ENCODE data around the gene LRP1. TPM values are rescaled to one million over a fixed set of nuclear protein-coding genes. Genes with fewer than 3 reads are reported as not detected.

LRP1 gene
- total RNA-seq, 1 donor from 2014 or later, result 253 TPM

DNA sequence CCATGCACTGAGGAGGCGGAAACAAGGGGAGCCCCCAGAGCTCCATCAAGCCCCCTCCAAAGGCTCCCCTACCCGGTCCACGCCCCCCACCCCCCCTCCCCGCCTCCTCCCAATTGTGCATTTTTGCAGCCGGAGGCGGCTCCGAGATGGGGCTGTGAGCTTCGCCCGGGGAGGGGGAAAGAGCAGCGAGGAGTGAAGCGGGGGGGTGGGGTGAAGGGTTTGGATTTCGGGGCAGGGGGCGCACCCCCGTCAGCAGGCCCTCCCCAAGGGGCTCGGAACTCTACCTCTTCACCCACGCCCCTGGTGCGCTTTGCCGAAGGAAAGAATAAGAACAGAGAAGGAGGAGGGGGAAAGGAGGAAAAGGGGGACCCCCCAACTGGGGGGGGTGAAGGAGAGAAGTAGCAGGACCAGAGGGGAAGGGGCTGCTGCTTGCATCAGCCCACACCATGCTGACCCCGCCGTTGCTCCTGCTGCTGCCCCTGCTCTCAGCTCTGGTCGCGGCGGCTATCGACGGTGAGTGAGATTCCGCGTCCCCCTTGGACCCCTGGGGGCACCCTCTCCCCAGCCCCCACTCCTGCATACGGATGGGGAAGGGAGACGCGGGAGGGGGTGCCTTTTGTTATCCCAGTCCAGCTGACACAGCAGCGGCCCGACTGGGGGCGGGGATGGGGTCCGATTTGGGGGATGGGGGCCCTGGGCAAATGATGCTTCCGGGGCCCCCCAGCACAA, 400 bp downstream of the LRP1 start:
- DNase-seq (ENCODE audit: low spot score in 2 of 2, unreplicated experiment in 2 of 2), result no peak

DNA sequence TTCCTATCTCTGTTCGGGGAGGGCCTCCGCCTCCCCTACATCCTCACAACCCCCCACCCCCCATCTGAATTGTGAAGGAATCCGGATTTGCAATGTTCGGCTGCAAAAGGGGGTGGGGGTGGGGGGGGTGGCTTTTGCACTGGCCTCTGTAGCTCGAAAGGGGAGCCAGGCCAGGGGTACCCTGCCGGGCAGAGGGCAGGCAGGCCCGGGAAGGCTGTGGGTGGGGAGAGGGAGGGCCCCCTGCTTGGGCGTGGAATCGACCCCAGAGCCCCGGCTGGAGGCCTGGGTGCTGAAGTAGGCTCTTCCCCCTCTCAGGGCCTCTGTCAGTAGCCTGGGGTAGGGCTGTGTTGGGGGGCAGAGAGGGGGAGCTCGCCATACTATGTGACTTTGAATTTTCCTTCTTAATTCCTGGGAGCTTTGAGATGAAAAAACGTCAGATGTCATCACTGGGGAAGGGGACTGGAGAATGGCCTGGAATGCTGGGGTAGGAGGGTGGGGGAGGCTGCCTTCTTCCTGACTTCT, 1.1 kb downstream of the LRP1 start:
- Mint-ChIP-seq H3K4me1 (peaks cover 57% of the 10 kb centered on the region), H3K27me3 (ENCODE audit: low read depth) (no peaks in the 10 kb centered on the region), H3K9me3 (no peaks in the 10 kb centered on the region), H3K36me3 (no peaks in the 10 kb centered on the region), H3K4me3 (peak overlapping the region; percentile 93), H3K27ac (peak overlapping the region; percentile 73)
- DNase-seq (ENCODE audit: low spot score in 2 of 2, unreplicated experiment in 2 of 2), result no peak
- TF ChIP-seq, protein P1, sequence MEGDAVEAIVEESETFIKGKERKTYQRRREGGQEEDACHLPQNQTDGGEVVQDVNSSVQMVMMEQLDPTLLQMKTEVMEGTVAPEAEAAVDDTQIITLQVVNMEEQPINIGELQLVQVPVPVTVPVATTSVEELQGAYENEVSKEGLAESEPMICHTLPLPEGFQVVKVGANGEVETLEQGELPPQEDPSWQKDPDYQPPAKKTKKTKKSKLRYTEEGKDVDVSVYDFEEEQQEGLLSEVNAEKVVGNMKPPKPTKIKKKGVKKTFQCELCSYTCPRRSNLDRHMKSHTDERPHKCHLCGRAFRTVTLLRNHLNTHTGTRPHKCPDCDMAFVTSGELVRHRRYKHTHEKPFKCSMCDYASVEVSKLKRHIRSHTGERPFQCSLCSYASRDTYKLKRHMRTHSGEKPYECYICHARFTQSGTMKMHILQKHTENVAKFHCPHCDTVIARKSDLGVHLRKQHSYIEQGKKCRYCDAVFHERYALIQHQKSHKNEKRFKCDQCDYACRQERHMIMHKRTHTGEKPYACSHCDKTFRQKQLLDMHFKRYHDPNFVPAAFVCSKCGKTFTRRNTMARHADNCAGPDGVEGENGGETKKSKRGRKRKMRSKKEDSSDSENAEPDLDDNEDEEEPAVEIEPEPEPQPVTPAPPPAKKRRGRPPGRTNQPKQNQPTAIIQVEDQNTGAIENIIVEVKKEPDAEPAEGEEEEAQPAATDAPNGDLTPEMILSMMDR (IDR thresholded peaks at IDR 0.05; ENCODE audit: unreplicated experiment), result no peak

More for the DNA sequence above, 400 bp downstream of the LRP1 start:
- TF ChIP-seq, protein P1 (IDR thresholded peaks at IDR 0.05; ENCODE audit: unreplicated experiment), result no peak
- Mint-ChIP-seq H3K36me3 (no peaks in the 10 kb centered on the region), H3K27me3 (ENCODE audit: low read depth) (no peaks in the 10 kb centered on the region), H3K4me3 (peak overlapping the region; percentile 93), H3K4me1 (peaks cover 50% of the 10 kb centered on the region), H3K27ac (peak overlapping the region; percentile 56), H3K9me3 (no peaks in the 10 kb centered on the region)

DNA sequence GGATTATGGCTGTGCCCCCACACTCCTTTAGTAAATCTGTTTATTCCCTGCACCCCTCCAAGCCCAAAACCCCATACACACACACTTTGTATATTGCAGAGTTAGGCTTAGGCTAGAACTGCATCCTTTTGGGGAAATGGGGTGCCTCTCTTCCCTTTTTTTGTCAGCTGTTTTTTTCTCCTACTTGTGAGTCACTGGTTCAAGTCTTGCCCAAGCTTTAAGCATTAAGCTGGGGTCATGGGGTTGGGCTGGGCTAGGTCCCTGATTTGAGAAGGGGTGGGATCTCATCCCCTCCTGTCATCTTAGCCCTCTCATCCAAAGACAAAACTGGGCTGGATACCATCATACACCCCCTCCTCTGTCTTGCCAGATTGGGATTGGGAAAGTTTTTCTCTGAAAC, 1.6 kb downstream of the LRP1 start:
- Mint-ChIP-seq H3K27me3 (ENCODE audit: low read depth) (no peaks in the 10 kb centered on the region), H3K36me3 (no peaks in the 10 kb centered on the region), H3K4me3 (peak overlapping the region; percentile 93), H3K4me1 (peaks cover 62% of the 10 kb centered on the region), H3K9me3 (no peaks in the 10 kb centered on the region), H3K27ac (peak overlapping the region; percentile 73)
- TF ChIP-seq, protein P1 (IDR thresholded peaks at IDR 0.05; ENCODE audit: unreplicated experiment), result no peak
- no peak for DNase-seq (ENCODE audit: low spot score in 2 of 2, unreplicated experiment in 2 of 2)

DNA sequence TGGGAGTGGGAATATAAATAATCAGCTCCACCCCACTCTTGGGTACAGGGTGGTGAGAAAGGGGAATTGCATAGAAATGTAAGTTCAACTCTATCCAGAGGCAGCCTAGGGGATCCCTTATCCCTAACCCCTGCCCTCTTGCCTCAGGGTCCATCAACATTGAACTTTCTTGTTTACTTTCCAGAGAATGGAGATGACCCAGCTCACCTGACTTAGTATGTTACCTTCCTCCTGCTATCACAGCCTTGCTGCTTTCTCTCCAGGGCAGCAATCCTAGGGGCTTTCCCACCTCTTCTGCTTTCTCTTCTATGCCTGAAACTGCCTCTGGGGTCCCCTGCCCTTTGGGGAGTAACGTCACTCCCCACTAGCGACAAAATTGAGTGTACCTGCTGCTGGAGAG, 2.7 kb downstream of the LRP1 start:
- Mint-ChIP-seq H3K27ac (peak overlapping the region; percentile 86), H3K9me3 (no peaks in the 10 kb centered on the region), H3K36me3 (no peaks in the 10 kb centered on the region), H3K27me3 (ENCODE audit: low read depth) (no peaks in the 10 kb centered on the region), H3K4me3 (peak overlapping the region; percentile 93), H3K4me1 (peaks cover 70% of the 10 kb centered on the region)
- no peak for DNase-seq (ENCODE audit: low spot score in 2 of 2, unreplicated experiment in 2 of 2)
- TF ChIP-seq, protein P1 (IDR thresholded peaks at IDR 0.05; ENCODE audit: unreplicated experiment), result no peak

DNA sequence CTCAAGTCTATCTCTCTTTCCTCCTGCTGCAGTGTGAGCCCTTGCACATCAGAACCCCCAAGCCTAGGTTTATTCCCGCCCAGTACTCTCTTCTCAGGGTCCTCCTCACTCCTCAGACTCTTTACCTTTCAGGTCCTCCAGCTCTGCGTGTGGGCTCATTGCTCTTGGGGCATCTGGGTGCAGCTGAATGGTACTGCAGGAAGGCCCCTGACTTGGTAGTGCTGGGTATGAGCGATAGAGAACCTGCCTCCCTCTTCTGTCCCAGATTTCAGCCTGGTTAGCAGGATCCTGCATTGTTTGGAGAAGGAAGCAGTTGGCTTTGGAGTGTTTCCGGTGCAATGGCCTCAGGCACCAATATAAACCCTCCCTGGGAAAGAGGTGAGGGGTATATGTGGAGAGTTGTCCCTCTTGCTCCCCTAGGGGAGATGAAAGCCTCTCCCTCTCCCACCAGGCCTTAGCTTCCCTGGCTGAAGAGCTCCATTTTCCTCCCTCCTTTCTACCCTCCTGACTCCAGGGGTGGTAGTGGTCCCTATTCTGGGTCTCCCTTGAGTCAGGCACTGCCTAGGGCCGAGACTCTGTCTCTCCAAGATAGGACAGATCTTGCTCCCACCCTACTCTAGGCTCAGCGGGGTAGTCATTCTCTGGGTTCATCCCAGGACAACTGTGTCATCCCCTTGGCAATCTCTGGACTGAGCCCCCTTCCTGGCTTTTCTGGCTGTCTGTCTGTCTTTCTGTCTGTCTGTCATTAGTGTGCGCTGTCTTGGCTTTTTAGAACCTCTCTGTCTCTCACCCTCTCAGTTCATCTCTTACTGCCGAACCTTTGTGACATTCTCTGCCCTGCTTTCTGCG, 3.8 kb downstream of the LRP1 start:
- DNase-seq (ENCODE audit: low spot score in 2 of 2, unreplicated experiment in 2 of 2), result no peak
- H3K27me3 Mint-ChIP-seq (ENCODE audit: low read depth), result no peaks in the 10 kb centered on the region

More for the DNA sequence above, 3.8 kb downstream of the LRP1 start:
- Mint-ChIP-seq H3K4me3 (peak overlapping the region; percentile 93), H3K36me3 (no peaks in the 10 kb centered on the region), H3K4me1 (peaks cover 66% of the 10 kb centered on the region), H3K27ac (peak overlapping the region; percentile 86), H3K9me3 (no peaks in the 10 kb centered on the region)
- TF ChIP-seq, protein P1 (IDR thresholded peaks at IDR 0.05; ENCODE audit: unreplicated experiment), result no peak
